ENCODE results near the gene C11orf58. TPM values are rescaled to one million over a fixed set of nuclear protein-coding genes. Genes with fewer than 3 reads are reported as not detected.

The C11orf58 gene
- total and polyA plus RNA-seq, 2 experiments from 2014 or later: 164 to 280 TPM

DNA sequence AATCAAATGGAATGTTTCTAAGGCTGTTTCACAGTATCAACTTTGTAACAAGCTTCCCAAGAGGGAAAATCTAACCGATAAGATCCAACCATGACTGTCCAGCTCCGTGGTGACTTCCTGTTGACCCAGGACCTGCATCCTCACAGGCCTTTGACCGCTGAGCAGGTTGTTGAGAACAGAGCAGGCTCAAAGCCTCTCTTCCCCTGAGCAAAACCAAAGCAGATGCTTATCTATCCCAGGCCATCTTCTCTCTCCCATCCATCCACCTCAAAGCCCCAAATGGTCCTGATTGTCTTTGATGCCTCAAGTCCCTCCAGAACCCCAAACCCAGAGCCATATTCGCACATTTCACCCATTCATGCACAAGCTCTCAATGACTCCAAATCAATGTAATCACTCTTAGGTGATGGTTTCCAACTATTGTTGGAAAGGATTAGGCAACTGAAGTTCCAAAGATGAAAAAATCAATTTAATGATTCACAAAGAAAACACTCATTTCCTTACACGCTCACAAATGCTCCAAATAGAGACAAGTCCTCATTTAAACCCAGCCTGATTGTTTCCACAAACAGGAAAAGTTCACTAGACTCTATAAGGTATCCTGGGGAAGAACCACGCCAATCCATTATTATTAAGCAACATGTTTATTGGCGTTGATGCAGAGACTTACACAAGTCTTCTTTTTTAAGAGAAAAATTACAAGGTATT, 48.7 kb downstream of the C11orf58 start (continued):
- TF ChIP-seq, protein P1, sequence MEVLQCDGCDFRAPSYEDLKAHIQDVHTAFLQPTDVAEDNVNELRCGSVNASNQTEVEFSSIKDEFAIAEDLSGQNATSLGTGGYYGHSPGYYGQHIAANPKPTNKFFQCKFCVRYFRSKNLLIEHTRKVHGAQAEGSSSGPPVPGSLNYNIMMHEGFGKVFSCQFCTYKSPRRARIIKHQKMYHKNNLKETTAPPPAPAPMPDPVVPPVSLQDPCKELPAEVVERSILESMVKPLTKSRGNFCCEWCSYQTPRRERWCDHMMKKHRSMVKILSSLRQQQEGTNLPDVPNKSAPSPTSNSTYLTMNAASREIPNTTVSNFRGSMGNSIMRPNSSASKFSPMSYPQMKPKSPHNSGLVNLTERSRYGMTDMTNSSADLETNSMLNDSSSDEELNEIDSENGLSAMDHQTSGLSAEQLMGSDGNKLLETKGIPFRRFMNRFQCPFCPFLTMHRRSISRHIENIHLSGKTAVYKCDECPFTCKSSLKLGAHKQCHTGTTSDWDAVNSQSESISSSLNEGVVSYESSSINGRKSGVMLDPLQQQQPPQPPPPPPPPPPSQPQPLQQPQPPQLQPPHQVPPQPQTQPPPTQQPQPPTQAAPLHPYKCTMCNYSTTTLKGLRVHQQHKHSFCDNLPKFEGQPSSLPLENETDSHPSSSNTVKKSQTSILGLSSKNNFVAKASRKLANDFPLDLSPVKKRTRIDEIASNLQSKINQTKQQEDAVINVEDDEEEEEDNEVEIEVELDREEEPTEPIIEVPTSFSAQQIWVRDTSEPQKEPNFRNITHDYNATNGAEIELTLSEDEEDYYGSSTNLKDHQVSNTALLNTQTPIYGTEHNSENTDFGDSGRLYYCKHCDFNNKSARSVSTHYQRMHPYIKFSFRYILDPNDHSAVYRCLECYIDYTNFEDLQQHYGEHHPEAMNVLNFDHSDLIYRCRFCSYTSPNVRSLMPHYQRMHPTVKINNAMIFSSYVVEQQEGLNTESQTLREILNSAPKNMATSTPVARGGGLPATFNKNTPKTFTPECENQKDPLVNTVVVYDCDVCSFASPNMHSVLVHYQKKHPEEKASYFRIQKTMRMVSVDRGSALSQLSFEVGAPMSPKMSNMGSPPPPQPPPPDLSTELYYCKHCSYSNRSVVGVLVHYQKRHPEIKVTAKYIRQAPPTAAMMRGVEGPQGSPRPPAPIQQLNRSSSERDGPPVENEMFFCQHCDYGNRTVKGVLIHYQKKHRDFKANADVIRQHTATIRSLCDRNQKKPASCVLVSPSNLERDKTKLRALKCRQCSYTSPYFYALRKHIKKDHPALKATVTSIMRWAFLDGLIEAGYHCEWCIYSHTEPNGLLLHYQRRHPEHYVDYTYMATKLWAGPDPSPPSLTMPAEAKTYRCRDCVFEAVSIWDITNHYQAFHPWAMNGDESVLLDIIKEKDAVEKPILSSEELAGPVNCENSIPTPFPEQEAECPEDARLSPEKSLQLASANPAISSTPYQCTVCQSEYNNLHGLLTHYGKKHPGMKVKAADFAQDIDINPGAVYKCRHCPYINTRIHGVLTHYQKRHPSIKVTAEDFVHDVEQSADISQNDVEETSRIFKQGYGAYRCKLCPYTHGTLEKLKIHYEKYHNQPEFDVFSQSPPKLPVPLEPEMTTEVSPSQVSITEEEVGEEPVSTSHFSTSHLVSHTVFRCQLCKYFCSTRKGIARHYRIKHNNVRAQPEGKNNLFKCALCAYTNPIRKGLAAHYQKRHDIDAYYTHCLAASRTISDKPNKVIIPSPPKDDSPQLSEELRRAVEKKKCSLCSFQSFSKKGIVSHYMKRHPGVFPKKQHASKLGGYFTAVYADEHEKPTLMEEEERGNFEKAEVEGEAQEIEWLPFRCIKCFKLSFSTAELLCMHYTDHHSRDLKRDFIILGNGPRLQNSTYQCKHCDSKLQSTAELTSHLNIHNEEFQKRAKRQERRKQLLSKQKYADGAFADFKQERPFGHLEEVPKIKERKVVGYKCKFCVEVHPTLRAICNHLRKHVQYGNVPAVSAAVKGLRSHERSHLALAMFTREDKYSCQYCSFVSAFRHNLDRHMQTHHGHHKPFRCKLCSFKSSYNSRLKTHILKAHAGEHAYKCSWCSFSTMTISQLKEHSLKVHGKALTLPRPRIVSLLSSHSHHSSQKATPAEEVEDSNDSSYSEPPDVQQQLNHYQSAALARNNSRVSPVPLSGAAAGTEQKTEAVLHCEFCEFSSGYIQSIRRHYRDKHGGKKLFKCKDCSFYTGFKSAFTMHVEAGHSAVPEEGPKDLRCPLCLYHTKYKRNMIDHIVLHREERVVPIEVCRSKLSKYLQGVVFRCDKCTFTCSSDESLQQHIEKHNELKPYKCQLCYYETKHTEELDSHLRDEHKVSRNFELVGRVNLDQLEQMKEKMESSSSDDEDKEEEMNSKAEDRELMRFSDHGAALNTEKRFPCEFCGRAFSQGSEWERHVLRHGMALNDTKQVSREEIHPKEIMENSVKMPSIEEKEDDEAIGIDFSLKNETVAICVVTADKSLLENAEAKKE (CRISPR knock-in tag; IDR thresholded peaks at IDR 0.05): no peak
- TF ChIP-seq, protein P2, sequence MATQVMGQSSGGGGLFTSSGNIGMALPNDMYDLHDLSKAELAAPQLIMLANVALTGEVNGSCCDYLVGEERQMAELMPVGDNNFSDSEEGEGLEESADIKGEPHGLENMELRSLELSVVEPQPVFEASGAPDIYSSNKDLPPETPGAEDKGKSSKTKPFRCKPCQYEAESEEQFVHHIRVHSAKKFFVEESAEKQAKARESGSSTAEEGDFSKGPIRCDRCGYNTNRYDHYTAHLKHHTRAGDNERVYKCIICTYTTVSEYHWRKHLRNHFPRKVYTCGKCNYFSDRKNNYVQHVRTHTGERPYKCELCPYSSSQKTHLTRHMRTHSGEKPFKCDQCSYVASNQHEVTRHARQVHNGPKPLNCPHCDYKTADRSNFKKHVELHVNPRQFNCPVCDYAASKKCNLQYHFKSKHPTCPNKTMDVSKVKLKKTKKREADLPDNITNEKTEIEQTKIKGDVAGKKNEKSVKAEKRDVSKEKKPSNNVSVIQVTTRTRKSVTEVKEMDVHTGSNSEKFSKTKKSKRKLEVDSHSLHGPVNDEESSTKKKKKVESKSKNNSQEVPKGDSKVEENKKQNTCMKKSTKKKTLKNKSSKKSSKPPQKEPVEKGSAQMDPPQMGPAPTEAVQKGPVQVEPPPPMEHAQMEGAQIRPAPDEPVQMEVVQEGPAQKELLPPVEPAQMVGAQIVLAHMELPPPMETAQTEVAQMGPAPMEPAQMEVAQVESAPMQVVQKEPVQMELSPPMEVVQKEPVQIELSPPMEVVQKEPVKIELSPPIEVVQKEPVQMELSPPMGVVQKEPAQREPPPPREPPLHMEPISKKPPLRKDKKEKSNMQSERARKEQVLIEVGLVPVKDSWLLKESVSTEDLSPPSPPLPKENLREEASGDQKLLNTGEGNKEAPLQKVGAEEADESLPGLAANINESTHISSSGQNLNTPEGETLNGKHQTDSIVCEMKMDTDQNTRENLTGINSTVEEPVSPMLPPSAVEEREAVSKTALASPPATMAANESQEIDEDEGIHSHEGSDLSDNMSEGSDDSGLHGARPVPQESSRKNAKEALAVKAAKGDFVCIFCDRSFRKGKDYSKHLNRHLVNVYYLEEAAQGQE (IDR thresholded peaks at IDR 0.05; ENCODE audit: unreplicated experiment): no peak
- no peak for TF ChIP-seq NANOG (IDR thresholded peaks at IDR 0.05; ENCODE audit: borderline replicate concordance)

All from GM23338 (cell line).